CD4-positive, alpha-beta T cell treated with Interferon gamma for 1 hour (primary cell): Measurements from ENCODE around the gene MTRFR.
"Not testable (repeated sequence)": the region's sequence is repeated elsewhere in the genome, so short reads cannot be mapped to it uniquely, and the experiment has no call there.

ENCODE experiments used
- DNase-seq: peaks from one replicate; pipeline ENCODE4 v3.0.0-alpha.2; 2020

The MTRFR gene

GRCh38 chr12:123232807-123233504 lies at the start of gene MTRFR, which contains the start of gene MPHOSPH9:
TSS of gene MTRFR (plus strand) at chr12:123233436. CDS start at chr12:123253675, 20,239 bp downstream.
TSS of gene MPHOSPH9 (minus strand) at chr12:123233141. CDS start at chr12:123230364, 2,777 bp downstream.
- peak; percentile 100 for DNase-seq

GRCh38 chr12:123187637-123188036 lies 45.6 kb upstream of the MTRFR start:
- no peak for DNase-seq

DNA sequence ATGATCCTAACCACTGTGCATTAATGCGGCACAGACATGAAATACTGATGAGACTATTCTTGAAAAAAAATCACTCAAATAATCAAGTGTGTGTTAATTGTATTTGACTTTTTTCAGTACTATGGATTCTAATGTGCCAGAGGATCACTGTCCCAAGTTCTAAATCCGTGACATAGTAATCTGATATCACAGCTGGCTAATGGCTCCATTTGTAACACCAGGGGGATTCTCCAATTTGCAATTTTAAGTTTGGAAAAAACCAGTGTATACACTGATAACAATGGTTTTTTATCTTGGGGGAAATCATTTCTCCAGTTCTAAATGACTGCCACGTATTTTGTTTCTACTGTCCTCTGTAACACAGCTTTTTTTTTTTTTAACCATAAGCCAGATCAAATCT lies 33.3 kb upstream of the MTRFR start:
- DNase-seq: no peak

DNA sequence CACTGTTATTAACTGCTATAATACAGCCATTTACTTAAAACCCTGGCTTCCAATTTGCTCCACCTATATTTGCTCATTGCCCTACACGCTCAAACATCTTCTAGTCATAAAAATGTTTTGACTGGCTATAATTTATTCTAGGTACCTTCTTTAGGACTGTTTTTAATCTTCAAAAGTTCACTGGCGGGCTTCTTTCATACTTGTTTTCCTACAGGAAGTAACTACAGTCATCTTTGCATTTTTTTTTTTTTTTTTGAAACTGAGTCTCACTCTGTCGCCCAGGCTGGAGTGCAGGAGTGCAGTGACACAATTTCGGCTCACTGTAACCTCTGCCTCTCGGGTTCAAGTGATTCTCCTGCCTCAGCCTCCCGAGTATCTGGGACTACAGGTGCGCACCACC lies 32.8 kb upstream of the MTRFR start:
- no peak for DNase-seq

GRCh38 chr12:123206794-123207193 lies 26.4 kb upstream of the MTRFR start:
- not testable (repeated sequence) for DNase-seq

DNA sequence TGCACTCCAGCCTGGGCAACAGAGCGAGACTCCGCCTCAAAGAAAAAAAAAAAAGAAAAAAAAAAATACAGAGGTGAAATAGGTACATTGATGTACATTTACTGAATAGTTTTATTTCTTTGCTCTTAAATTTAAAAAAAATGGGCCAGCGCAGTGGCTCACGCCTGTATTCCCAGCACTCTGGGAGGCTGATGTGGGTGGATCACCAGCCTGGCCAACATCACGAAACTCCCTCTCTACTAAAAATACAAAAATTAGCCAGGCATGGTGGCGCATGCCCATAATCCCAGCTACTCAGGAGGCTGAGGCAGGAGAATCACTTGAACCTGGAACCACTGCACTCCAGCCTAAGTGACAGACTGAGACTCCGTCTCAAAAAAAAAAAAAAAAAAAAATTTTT lies 25.4 kb upstream of the MTRFR start:
- DNase-seq: not testable (repeated sequence)

DNA sequence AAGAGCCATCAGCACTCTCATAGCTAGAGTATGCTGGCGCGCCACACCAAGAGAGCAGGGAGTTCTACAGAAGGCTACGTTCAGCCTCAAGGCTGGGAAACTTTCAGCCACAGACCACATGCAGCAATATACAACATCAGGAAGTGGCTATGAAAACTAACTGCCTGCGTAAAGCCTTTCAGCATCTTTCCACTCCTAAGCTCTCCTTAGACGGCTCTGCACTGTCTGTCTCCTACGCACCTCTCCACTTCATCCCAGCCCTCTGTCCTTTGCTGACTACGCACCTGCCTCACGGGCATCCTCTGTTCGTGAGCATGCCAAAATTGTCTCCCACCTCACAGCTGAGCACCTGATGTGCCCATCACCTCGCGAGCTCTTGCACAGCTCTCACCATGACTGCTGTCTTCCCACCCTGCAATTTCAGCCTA lies 10.0 kb upstream of the MTRFR start:
- peak; percentile 46 for DNase-seq

GRCh38 chr12:123225443-123225842 lies 7.8 kb upstream of the MTRFR start:
- no peak for DNase-seq

DNA sequence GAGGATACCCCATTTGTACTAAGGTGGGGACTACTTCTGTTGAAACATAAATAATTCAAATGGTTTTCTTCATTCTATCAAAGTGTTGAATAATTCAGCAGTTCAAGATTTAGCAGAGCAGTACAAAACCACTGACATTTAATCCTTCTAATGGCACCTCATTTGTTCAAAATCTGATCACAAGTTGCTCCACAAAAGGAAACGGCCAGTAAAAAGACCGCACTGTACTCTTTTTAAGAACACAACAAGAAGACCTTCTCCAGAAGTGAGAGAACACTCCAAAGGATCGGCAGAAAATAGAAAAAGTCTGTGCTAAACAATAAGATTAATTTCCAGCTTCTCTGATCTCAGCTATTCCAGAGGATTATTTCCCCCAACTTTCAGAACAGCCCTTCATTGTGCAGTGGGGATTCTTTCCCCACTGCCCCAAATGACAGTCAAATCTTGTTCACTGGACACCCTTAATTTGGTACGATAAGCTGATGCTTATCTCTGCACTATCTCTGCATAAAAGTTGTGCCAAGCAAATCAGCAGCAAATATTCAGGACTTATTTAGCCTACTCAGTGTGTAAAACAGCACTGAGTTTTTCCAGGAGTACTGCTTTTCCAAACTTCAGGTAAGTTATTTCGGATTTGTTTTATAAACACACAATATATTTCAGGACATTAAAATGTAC lies 5.5 kb upstream of the MTRFR start:
- no peak for DNase-seq

- DNase-seq: no peak
Observed at GRCh38 chr12:123229051-123229450, 4.2 kb upstream of the MTRFR start.

- no peak for DNase-seq
Observed at GRCh38 chr12:123231931-123232330, 1.3 kb upstream of the MTRFR start.

GRCh38 chr12:123232472-123232806 lies 797 bp upstream of the MTRFR start:
- DNase-seq: no peak

DNA sequence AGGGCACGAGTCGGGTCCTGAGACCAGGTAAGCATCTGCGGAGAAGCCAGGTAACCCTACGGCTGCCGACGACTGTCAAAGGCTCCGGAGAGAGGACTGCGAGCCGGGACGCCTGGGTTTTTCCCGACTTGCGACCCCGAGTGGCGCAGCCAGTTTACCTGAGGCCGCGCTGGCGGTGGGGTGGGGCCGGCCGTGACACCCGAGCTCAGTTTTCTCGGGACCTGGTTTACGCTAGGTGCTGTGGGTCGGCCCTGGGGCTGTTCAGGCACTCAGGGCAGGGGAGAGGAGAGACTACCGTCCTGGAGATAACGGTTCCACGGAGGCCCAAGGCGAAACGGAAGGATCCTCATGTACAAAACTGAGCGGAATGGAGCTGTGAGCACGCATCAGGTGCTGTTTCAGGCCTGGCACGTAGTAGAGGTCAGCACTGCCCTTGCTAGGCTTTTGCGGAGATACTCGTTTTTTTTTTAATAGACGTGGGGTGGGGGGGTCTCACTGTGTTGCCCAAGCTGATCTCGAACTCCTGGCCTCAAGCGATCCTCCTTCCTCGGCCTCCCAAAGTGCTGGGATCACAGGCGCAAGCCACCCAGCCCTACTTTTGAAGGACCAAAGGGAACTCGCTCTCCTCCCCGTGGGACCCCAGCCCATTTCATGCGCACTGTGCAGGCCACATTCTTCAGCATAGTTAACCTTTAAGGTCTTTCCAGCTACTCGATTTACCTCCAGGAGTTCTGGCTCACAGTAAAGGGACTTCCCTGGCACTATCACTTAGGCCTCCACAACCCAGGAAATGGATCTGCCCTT lies 471 bp downstream of the MTRFR start:
- DNase-seq: no peak

DNA sequence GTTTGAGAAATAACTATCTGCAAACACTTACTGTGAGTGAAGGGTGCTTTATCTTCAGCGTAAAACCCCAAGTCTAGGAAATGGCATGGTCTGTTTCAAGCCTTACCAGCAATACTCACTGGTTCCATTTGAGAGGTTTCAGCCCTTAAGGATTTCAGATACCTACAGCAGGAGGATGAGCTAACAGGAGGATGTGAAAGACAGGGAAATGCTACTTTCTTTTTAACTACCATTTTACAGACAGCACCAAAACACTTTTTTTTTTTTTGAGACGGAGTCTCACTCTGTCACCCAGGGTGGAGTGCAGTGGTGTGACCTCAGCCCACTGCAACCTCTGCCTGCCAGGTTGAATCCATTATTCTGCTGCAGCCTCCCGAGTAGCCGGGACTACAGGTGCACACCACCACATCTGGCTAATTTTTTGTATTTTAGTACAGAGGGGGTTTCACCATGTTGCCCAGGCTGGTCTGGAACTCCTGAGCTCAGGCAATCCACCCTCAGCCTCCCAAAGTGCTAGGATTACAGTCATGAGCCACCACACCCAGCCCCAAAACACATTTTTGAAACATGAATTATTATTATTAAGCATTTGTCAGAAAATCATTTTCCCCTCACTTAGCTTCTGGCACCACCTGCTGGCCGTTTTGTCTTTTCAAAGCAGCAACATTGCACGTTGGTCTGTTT lies 4.6 kb downstream of the MTRFR start:
- peak; percentile 59 for DNase-seq

GRCh38 chr12:123238330-123238682 lies 5.1 kb downstream of the MTRFR start:
- no peak for DNase-seq

- no peak for DNase-seq
Observed at GRCh38 chr12:123238961-123239360, 5.7 kb downstream of the MTRFR start.

GRCh38 chr12:123242116-123242904 lies 9.1 kb downstream of the MTRFR start:
- DNase-seq: no peak

DNA sequence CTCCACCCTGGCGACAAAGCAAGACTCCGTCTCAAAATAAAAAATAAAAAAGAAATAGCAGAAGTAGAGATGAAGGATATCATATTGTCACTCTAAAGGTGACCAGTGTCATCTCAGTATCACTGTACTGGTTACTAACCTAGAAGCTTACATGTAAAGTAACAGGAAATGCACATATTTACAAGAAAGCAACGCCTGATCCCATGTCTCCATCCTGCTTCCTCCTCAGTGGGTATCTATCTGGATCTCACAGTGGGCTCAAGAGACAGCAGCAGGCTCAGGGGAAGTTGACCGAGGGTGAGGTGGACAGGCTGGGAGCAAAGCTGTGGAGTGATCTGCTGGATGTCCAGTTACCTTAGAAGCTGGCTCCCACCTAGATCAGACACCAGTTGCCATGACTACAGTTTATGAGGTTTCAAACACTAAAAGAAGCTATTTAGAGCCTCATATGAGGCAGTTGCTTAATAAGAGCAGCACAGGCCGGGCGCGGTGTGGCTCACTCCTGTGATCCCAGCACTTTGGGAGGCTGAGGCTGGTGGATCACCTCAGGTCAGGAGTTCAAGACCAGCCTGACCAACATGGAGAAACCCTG lies 10.5 kb downstream of the MTRFR start:
- DNase-seq: no peak

DNA sequence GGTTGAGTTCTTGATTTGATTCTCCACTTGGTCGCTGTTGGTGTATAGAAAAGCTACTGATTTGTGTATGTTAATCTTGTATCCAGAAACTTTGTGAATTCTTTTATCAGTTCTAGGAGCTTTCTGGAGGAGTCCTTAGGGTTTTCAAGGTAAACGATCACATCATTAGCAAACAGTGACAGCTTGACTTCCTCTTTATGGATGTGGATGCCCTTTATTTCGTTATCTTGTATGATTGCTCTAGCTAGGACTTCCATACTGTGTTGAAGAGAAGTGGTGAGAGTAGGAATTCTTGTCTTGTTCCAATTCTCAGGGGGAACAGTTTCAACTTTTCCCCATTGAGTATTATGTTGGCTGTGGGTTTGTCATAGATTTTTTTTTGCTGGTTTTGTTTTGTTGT lies 12.4 kb downstream of the MTRFR start:
- no peak for DNase-seq

- not testable (repeated sequence) for DNase-seq
Observed at GRCh38 chr12:123248129-123248528, 14.9 kb downstream of the MTRFR start.

- DNase-seq: not testable (repeated sequence)
Observed at GRCh38 chr12:123248996-123249741, 15.9 kb downstream of the MTRFR start.
